Endothelial cell of umbilical vein (primary cell): Measurements from ENCODE around the gene CLIC6. TPM values are rescaled to one million over a fixed set of nuclear protein-coding genes. Genes with fewer than 3 reads are reported as not detected.
A peak's percentile ranks its signal among the peaks of the same experiment; 100 is the strongest.

ENCODE experiments used
- BruUV-seq: library from RNA; stranded (reverse); fragments of 400-500 nt; replicated peaks from 2 replicates; lab custom pipeline; 2021; lab: Mats Ljungman, UMichigan
- CTCF ChIA-PET: fragments of 300-600, 350-600 bp; sonication (Branson Sonifier 250); formaldehyde crosslinking; loops from one replicate; lab custom pipeline; 2021; ENCODE audit warnings: antibody characterized with exemption, inconsistent platforms; lab: Charles Lee
- POLR2A ChIA-PET: fragments of 300-600, 350-600 bp; sonication (Branson Sonifier 250); formaldehyde crosslinking; loops from one replicate; lab custom pipeline; 2021; ENCODE audit warnings: antibody characterized with exemption, inconsistent platforms; lab: Charles Lee
- DNase-seq: peaks from one replicate; pipeline ENCODE4 v3.0.0-alpha.2; 2011; ENCODE audit warnings: low read depth, low spot score
- FAIRE-seq: peaks from 2 replicates; lab custom pipeline; 2011; peaks lifted over from hg19 to GRCh38; lab: Jason Lieb, UNC
- H2AFZ ChIP-seq: 2 replicates; pipeline ENCODE4 v1.6.0; 2012; ENCODE audit warnings: low read depth, low read length, control low read depth, inconsistent platforms
- H3K27ac ChIP-seq: 2 replicates; pipeline ENCODE4 v1.5.1; 2011; ENCODE audit warnings: low read depth, mild to moderate bottlenecking, control low read depth, low read length, moderate library complexity; ENCODE audit not compliant: insufficient read depth
- H3K27me3 ChIP-seq, 2 experiments: 2 replicates each; pipeline versions ENCODE4 v1.6.0 to v1.6.1; 2011; ENCODE audit warnings: low read length in 2 of 2, mixed read lengths in 1 of 2; ENCODE audit not compliant: control insufficient read depth in 2 of 2, insufficient read depth in 2 of 2
- H3K36me3 ChIP-seq, 2 experiments: 2 replicates in 1 of 2; 3 replicates in 1 of 2; pipeline ENCODE4 v1.5.1; 2011; ENCODE audit warnings: low read length in 2 of 2, mild to moderate bottlenecking in 1 of 2, moderate library complexity in 1 of 2; ENCODE audit not compliant: control insufficient read depth in 2 of 2, insufficient read depth in 2 of 2; ENCODE audit errors: extremely low read depth in 1 of 2
- H3K4me1 ChIP-seq: 3 replicates; pipeline ENCODE4 v1.5.1; 2011; ENCODE audit warnings: mild to moderate bottlenecking, low read length; ENCODE audit not compliant: control insufficient read depth, insufficient read depth; ENCODE audit errors: extremely low read depth
- H3K4me2 ChIP-seq: 2 replicates; pipeline ENCODE4 v1.6.1; 2011; ENCODE audit warnings: low read length, control low read depth, mixed read lengths; ENCODE audit not compliant: insufficient read depth
- H3K4me3 ChIP-seq, 3 experiments: fragments of 200-600 bp in 1 of 3; sonication (generic), shearing (Covaris generic) in 1 of 3; replicated peaks in 1 of 3; 2 replicates each; pipeline ENCODE4 v1.5.1; 2011 to 2016; ENCODE audit warnings: control low read depth in 3 of 3, low read length in 3 of 3, mild to moderate bottlenecking in 2 of 3, inconsistent platforms in 1 of 3, low read depth in 1 of 3, moderate library complexity in 1 of 3; ENCODE audit not compliant: insufficient read depth in 1 of 3
- H3K79me2 ChIP-seq: 2 replicates; pipeline ENCODE4 v1.6.0; 2012; ENCODE audit warnings: low read length, inconsistent platforms; ENCODE audit not compliant: control insufficient read depth, insufficient read depth
- H3K9ac ChIP-seq: replicated peaks from 2 replicates; pipeline ENCODE3; 2011; ENCODE audit warnings: low read length, control low read depth; ENCODE audit not compliant: insufficient read depth; ENCODE audit errors: extremely low read depth
- H3K9me1 ChIP-seq: replicated peaks from 3 replicates; pipeline ENCODE4 v1.6.0; 2011; ENCODE audit warnings: mild to moderate bottlenecking, low read length; ENCODE audit not compliant: control insufficient read depth, insufficient read depth; ENCODE audit errors: extremely low read depth
- H3K9me3 ChIP-seq: replicated peaks from 2 replicates; pipeline ENCODE4 v1.5.1; 2012; ENCODE audit warnings: low read length, inconsistent platforms; ENCODE audit not compliant: control insufficient read depth, insufficient read depth
- H4K20me1 ChIP-seq: replicated peaks from 2 replicates; pipeline ENCODE3; 2011; ENCODE audit warnings: mild to moderate bottlenecking, low read length; ENCODE audit not compliant: control insufficient read depth, insufficient read depth; ENCODE audit errors: extremely low read depth
- CTCF ChIP-seq, 2 donors: IDR thresholded peaks; 1 replicate in 1 of 2; 2 replicates in 1 of 2; pipeline ENCODE4 v1.5.1; 2011; ENCODE audit warnings: low read length in 2 of 2, mild to moderate bottlenecking in 2 of 2, moderate library complexity in 2 of 2, control low read depth in 1 of 2, inconsistent platforms in 1 of 2, low read depth in 1 of 2; ENCODE audit not compliant: insufficient read depth in 1 of 2; ENCODE audit errors: extremely low read depth in 1 of 2
- EZH2 ChIP-seq: IDR thresholded peaks from 2 replicates; pipeline ENCODE4 v1.6.1; 2012; ENCODE audit warnings: borderline replicate concordance, low read depth, mild to moderate bottlenecking, moderate library complexity, low read length, inconsistent platforms; ENCODE audit not compliant: severe bottlenecking
- FOS ChIP-seq: IDR thresholded peaks from 2 replicates; pipeline ENCODE4 v1.6.1; 2011; ENCODE audit warnings: mild to moderate bottlenecking, low read length, moderate library complexity, borderline replicate concordance; ENCODE audit not compliant: insufficient read depth
- GATA2 ChIP-seq: IDR thresholded peaks from 2 replicates; pipeline ENCODE4 v1.7.0; 2011; ENCODE audit warnings: low read depth, mild to moderate bottlenecking, moderate library complexity, mixed read lengths, low read length; ENCODE audit not compliant: insufficient read length, insufficient read depth
- JUN ChIP-seq: IDR thresholded peaks from 2 replicates; pipeline ENCODE4 v1.6.1; 2011; ENCODE audit warnings: borderline replicate concordance, low read depth; ENCODE audit not compliant: insufficient read length, insufficient read depth
- MAX ChIP-seq: IDR thresholded peaks from 2 replicates; pipeline ENCODE4 v1.6.1; 2011; ENCODE audit not compliant: insufficient read depth, insufficient read length
- MYC ChIP-seq: IDR thresholded peaks from one replicate; pipeline ENCODE4 v1.6.1; 2011; ENCODE audit warnings: mild to moderate bottlenecking, low read depth, low read length
- POLR2A ChIP-seq: IDR thresholded peaks from 2 replicates; pipeline ENCODE4 v1.6.1; 2012; ENCODE audit warnings: low read depth, mild to moderate bottlenecking, control low read depth, low read length
- POLR2AphosphoS5 ChIP-seq: IDR thresholded peaks from 2 replicates; pipeline ENCODE4 v1.6.1; 2012; ENCODE audit warnings: low read depth, mild to moderate bottlenecking, control low read depth, low read length, moderate library complexity; ENCODE audit not compliant: insufficient read depth
- dilution Hi-C: fragments of 300-500 bp; cut with MboI; formaldehyde crosslinking; loops from one replicate; pipeline ENCODE4 v1.15.0; 2019; ENCODE audit warnings: low sequenced_read_pairs; ENCODE audit not compliant: extremely low pct_ligation_motif_present
- intact Hi-C: fragments of 100-400 bp; cut with micrococcal nuclease; formaldehyde crosslinking; loops from one replicate; pipeline ENCODE4 v1.10.0; 2022
- polyA plus RNA-seq, 4 experiments: library from polyadenylated mRNA; depleted of rRNA in 3 of 4; stranded (reverse) in 3 of 4; unstranded in 1 of 4; fragments of >200 nt; gene quantifications; 2 replicates each; pipeline versions ENCODE4 v1.2.1 to v1.2.3, GENCODE V29; 2011 to 2012; ENCODE audit warnings: missing spikeins in 1 of 4
- total RNA-seq: library from RNA; stranded (reverse); gene quantifications from 2 replicates; pipeline ENCODE4 v1.2.3, GENCODE V29; 2021

The CLIC6 gene
- total and polyA plus RNA-seq, 2 donors (not counting 3 experiments of a cell fraction or from before 2014, with no cell fraction given), result not detected

GRCh38 chr21:34670220-34670961 is 1.6 kb downstream of the CLIC6 start:
- no TSS peak for BruUV-seq
- dilution Hi-C loops, result no loop called here
- POLR2A ChIA-PET, result no interaction called here

GRCh38 chr21:34670962-34671348 is 2.2 kb downstream of the CLIC6 start:
- Histone ChIP-seq H3K27me3 (peaks cover 55 to 82% of the 10 kb centered on the region in 2 experiments), H3K4me1 (no peaks in the 10 kb centered on the region), H3K9ac (no peak overlapping the region), H3K9me1 (no peaks in the 10 kb centered on the region), H4K20me1 (no peaks in the 10 kb centered on the region), H3K4me3 (no peak overlapping the region), H2AFZ (no peak overlapping the region), H3K9me3 (no peaks in the 10 kb centered on the region), H3K27ac (no peak overlapping the region), H3K4me2 (no peak overlapping the region), H3K79me2 (no peaks in the 10 kb centered on the region), H3K36me3 (no peaks in the 10 kb centered on the region)
- FAIRE-seq (no peak), DNase-seq (no peak)
- dilution Hi-C loops, result no loop called here
- CTCF ChIA-PET, result interaction anchor here (0.9 to 1.2 kb wide), 2 partner anchors 18 to 1169 kb away, joined by 3 to 4 read pairs; no protein-coding TSS in a partner anchor
- TF ChIP-seq GATA2, result no peak
- no peak for TF ChIP-seq CTCF (IDR thresholded peaks at IDR 0.05; ENCODE audit: extremely low read depth in 1 of 2, insufficient read depth in 1 of 2, low read depth in 1 of 2, low read length in 2 of 2)
- TF ChIP-seq POLR2A, result no peak
- no peak for TF ChIP-seq MYC
- TF ChIP-seq JUN, result no peak
- TF ChIP-seq FOS, result no peak
- no peak for TF ChIP-seq EZH2
- no peak for TF ChIP-seq MAX
- no peak for TF ChIP-seq POLR2AphosphoS5
- BruUV-seq, result no TSS peak
- POLR2A ChIA-PET, result no interaction called here
- intact Hi-C loops, result no loop called here

More at GRCh38 chr21:34670220-34670961, 1.6 kb downstream of the CLIC6 start:
- Histone ChIP-seq H3K4me1 (no peaks in the 10 kb centered on the region), H4K20me1 (no peaks in the 10 kb centered on the region), H3K4me3 (no peak overlapping the region), H3K79me2 (no peaks in the 10 kb centered on the region), H3K36me3 (no peaks in the 10 kb centered on the region), H3K9me3 (no peaks in the 10 kb centered on the region), H3K4me2 (no peak overlapping the region), H2AFZ (no peak overlapping the region), H3K9ac (no peak overlapping the region), H3K9me1 (no peaks in the 10 kb centered on the region), H3K27ac (no peak overlapping the region), H3K27me3 (peaks cover 53 to 79% of the 10 kb centered on the region in 2 experiments)
- CTCF ChIA-PET, result interaction anchor here (0.9 kb wide), 1 partner anchor 18 kb away, joined by 4 read pairs; no protein-coding TSS in a partner anchor
- TF ChIP-seq JUN, result no peak
- peak; percentile 95 for TF ChIP-seq EZH2
- no peak for TF ChIP-seq MYC
- TF ChIP-seq FOS, result no peak
- FAIRE-seq (no peak), DNase-seq (no peak)
- intact Hi-C loops, result no loop called here
